ENCODE data around the gene DEUP1. TPM values are rescaled to one million over a fixed set of nuclear protein-coding genes. Genes with fewer than 3 reads are reported as not detected.

The DEUP1 gene
- total RNA-seq, 1 experiment from 2014 or later, result not detected

DNA sequence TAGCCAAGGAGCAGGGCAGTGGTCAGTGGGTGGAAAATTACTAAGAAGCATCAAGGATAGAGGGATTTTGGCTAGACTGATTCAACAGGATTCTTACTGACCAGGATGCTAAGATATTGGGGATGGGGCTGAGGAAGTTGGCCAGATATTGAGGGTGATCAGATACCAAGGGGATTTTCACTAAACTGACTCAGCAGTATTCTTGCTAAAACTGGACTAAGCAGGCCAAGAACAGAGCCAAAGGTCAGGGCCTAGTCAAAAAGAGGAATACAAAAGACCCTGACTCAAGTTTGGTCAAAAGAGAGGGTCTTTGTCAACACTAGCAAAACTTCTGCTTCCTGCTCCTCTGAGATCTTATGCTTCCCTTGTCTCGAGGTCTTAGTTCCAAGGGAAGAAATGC is 38.6 kb upstream of the DEUP1 start:
- H3K27ac ChIP-seq (ENCODE audit: low read depth, low read length), result no peak overlapping the region
- no peak overlapping the region for H2AFZ ChIP-seq (ENCODE audit: low read depth, low read length, poor library complexity, severe bottlenecking)
- no peak overlapping the region for H3K9ac ChIP-seq (ENCODE audit: low read length)
- intact Hi-C loops (cut with micrococcal nuclease), result no loop called here
- H4K20me1 ChIP-seq (ENCODE audit: insufficient read depth), result no peaks in the 10 kb centered on the region
- no peak overlapping the region for H3K4me2 ChIP-seq (ENCODE audit: low read length)
- no TSS peak for BruUV-seq (replicated peaks)
- ATAC-seq, result no peak
- no peaks in the 10 kb centered on the region for H3K79me2 ChIP-seq (ENCODE audit: insufficient read depth, low read length)
- H3K36me3 ChIP-seq (ENCODE audit: control insufficient read depth in 1 of 2, insufficient read depth in 2 of 2, low read length in 2 of 2), result no peaks in the 10 kb centered on the region
- RAD21 ChIA-PET (ENCODE audit: low non-redundant PET in 1 of 2, low total read pairs in 2 of 2, uncharacterized antibody in 2 of 2, unreplicated experiment in 2 of 2), result no interaction called here
- H3K9me2 ChIP-seq (ENCODE audit: insufficient read depth), result no peaks in the 10 kb centered on the region
- H3K4me3 ChIP-seq (replicated peaks in 1 of 2; ENCODE audit: low read depth in 1 of 2, low read length in 2 of 2), result no peak overlapping the region
- no peaks in the 10 kb centered on the region for H3K4me1 ChIP-seq (ENCODE audit: control insufficient read depth in 1 of 2, insufficient read depth in 2 of 2, low read length in 2 of 2)
- POLR2A ChIA-PET, result no interaction called here
- no peaks in the 10 kb centered on the region for H3K9me3 ChIP-seq (ENCODE audit: control insufficient read depth in 1 of 2, insufficient read depth in 1 of 2, low read depth in 1 of 2, low read length in 2 of 2)
- no peaks in the 10 kb centered on the region for H3K27me3 ChIP-seq (ENCODE audit: insufficient read depth, low read length)
- TF ChIP-seq EGR1 (IDR thresholded peaks at IDR 0.05; ENCODE audit: low read depth) (no peak), TCF7L2 (IDR thresholded peaks at IDR 0.05; ENCODE audit: borderline replicate concordance, extremely low read depth, insufficient read depth, insufficient read length) (no peak), ELF1 (IDR thresholded peaks at IDR 0.05; ENCODE audit: borderline replicate concordance, low read depth) (no peak), RAD21 (IDR thresholded peaks at IDR 0.05; ENCODE audit: low read depth) (no peak), SIN3A (IDR thresholded peaks at IDR 0.05; ENCODE audit: low read depth) (no peak), JUND (IDR thresholded peaks at IDR 0.05) (no peak), POLR2AphosphoS5 (IDR thresholded peaks at IDR 0.05; ENCODE audit: low read depth, low read length) (no peak)
- TF ChIP-seq, protein P1, sequence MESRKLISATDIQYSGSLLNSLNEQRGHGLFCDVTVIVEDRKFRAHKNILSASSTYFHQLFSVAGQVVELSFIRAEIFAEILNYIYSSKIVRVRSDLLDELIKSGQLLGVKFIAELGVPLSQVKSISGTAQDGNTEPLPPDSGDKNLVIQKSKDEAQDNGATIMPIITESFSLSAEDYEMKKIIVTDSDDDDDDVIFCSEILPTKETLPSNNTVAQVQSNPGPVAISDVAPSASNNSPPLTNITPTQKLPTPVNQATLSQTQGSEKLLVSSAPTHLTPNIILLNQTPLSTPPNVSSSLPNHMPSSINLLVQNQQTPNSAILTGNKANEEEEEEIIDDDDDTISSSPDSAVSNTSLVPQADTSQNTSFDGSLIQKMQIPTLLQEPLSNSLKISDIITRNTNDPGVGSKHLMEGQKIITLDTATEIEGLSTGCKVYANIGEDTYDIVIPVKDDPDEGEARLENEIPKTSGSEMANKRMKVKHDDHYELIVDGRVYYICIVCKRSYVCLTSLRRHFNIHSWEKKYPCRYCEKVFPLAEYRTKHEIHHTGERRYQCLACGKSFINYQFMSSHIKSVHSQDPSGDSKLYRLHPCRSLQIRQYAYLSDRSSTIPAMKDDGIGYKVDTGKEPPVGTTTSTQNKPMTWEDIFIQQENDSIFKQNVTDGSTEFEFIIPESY (IDR thresholded peaks at IDR 0.05; ENCODE audit: extremely low read depth, insufficient replicate concordance, low read length), result no peak
- no peak for DNase-seq (ENCODE audit: low read depth, low spot score)
- CTCF ChIA-PET, result no interaction called here

DNA sequence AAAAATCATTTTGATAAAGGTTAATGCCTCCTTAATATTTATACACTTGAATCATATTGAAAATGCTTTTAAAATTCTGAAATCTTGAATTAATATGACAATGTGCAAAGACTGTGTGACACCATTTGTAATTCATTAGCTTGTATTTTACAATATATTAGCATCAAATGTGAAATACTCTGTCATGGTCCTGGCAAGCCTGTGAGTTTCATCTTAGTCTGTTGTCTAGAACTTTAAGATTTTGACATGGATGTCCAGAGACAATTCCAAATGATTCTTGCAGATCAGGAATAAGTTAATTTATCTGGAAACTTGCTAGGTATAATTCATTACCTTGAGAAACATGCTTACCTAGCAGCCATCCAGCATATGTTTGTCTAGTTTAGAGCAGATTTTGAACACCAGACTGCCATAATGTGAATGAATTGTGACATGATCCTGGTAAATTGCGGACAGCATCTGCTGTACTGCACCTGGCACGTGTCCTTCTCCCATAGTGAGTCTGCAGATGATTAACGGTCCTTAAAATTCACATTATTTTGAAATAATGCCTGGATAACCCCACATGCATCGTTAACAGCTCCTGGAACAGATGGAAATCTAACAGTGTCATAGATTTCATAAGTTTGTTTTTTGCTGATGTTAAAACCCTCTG is 34.5 kb upstream of the DEUP1 start:
- RAD21 ChIA-PET (ENCODE audit: low non-redundant PET in 1 of 2, low total read pairs in 2 of 2, uncharacterized antibody in 2 of 2, unreplicated experiment in 2 of 2), result no interaction called here
- Histone ChIP-seq H2AFZ (ENCODE audit: low read depth, low read length, poor library complexity, severe bottlenecking) (no peak overlapping the region), H3K4me2 (ENCODE audit: low read length) (no peak overlapping the region), H3K36me3 (ENCODE audit: control insufficient read depth in 1 of 2, insufficient read depth in 2 of 2, low read length in 2 of 2) (no peaks in the 10 kb centered on the region), H3K79me2 (ENCODE audit: insufficient read depth, low read length) (no peaks in the 10 kb centered on the region), H4K20me1 (ENCODE audit: insufficient read depth) (no peaks in the 10 kb centered on the region), H3K4me1 (ENCODE audit: control insufficient read depth in 1 of 2, insufficient read depth in 2 of 2, low read length in 2 of 2) (no peaks in the 10 kb centered on the region), H3K9me3 (ENCODE audit: control insufficient read depth in 1 of 2, insufficient read depth in 1 of 2, low read depth in 1 of 2, low read length in 2 of 2) (no peaks in the 10 kb centered on the region), H3K4me3 (replicated peaks in 1 of 2; ENCODE audit: low read depth in 1 of 2, low read length in 2 of 2) (no peak overlapping the region), H3K9ac (ENCODE audit: low read length) (no peak overlapping the region), H3K9me2 (ENCODE audit: insufficient read depth) (no peaks in the 10 kb centered on the region), H3K27ac (ENCODE audit: low read depth, low read length) (no peak overlapping the region), H3K27me3 (ENCODE audit: insufficient read depth, low read length) (no peaks in the 10 kb centered on the region)
- ATAC-seq (no peak), DNase-seq (ENCODE audit: low read depth, low spot score) (no peak)
- BruUV-seq (replicated peaks), result no TSS peak
- intact Hi-C loops (cut with micrococcal nuclease), result no loop called here
- POLR2A ChIA-PET, result no interaction called here
- CTCF ChIA-PET, result no interaction called here
- TF ChIP-seq POLR2A (IDR thresholded peaks at IDR 0.05; ENCODE audit: borderline replicate concordance, extremely low read depth, insufficient read depth, insufficient read length), result no peak
- TF ChIP-seq SP1 (IDR thresholded peaks at IDR 0.05; ENCODE audit: low read depth), result no peak
- no peak for TF ChIP-seq ZNF274 (IDR thresholded peaks at IDR 0.05; ENCODE audit: low read depth, low read length)
- no peak for TF ChIP-seq ELF1 (IDR thresholded peaks at IDR 0.05; ENCODE audit: borderline replicate concordance, low read depth)
- no peak for TF ChIP-seq SIN3A (IDR thresholded peaks at IDR 0.05; ENCODE audit: low read depth)
- no peak for TF ChIP-seq SRF (IDR thresholded peaks at IDR 0.05; ENCODE audit: low read depth)
- TF ChIP-seq TCF7L2 (IDR thresholded peaks at IDR 0.05; ENCODE audit: borderline replicate concordance, extremely low read depth, insufficient read depth, insufficient read length), result no peak
- no peak for TF ChIP-seq EZH2 (IDR thresholded peaks at IDR 0.05)
- TF ChIP-seq, protein P1 (IDR thresholded peaks at IDR 0.05; ENCODE audit: extremely low read depth, insufficient replicate concordance, low read length), result no peak
